HG03571 (cell line): ENCODE measurements around the gene SLC8A3.

ENCODE experiments used
- ATAC-seq: cut with Tn5 transposase; IDR thresholded peaks from one replicate; pipeline ENCODE4 v1.9.1; 2021; ENCODE audit not compliant: unreplicated experiment

The SLC8A3 gene

DNA sequence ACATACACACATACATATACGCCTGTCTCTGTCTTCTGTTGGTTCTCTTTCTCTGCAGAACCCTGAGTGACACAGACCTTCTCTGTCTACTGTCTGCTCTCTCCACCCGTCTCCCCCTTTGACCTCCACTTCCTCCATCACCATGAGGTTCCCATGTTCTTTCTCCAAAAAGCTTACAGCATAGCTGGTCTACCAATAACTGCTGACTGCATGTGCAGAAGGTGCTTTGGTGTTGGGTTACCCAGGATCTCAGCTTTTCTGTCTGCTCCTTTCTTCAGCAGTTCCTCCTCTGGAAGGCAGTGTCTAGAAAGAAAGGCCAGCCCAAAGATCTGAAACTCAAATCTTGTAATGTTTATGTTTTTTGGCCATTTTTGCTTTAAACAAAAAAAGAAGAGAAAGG is 184.0 kb downstream of the SLC8A3 start:
- ATAC-seq: no peak

DNA sequence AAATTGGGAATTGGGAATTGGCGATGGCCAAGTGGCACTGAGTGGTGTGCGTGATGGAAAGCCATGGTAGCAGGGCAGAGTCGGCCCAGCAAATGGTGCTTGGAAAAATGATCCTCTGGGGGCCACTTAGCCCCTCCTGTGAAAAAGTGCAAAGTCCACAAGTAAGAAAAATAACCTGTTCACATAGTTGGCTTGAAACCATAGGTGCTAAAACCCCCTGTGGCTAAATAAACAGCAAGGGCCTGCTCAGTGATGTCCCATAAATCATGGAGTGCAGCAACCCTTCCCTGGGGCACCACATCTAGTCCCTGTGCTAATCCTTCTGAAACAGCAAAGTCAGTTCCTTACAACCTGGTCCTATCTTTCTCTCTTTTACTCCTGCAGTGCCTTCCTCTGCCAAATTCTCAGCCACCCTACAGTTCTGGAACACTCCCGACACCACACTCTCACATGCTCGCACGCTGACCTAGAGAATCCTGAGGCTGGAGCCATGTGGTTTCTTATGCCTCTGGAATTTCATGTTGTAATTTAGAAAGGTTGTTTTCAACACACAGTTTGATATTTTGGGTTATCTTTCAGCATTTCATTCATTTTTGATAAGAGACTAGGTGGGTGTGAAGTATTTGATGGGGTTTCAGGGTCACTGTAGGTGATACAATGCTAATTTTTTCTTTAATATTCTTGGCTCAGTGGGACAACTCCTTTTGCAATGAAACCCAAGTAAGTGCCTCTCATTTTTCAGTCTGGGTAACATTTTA is 186.0 kb downstream of the SLC8A3 start:
- no peak for ATAC-seq

DNA sequence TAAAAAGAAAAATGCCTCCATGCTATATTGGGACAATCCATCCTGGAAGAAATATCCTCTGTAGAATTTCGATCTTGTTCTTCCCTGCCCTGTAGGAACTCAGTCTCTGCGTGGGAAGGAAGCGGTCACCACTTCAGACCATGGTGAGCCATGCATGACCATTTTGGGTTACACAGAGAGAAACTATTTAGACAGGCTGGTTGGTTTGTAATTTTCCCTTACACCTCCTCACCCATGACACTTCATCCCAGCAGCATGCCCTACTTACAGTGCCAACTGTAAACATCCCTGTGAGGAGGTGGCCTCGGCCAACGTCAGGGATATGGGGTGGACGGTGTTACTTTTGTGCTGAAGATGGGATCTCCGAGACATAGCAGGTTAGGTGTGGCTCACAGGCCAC is 188.2 kb downstream of the SLC8A3 start:
- ATAC-seq: no peak

DNA sequence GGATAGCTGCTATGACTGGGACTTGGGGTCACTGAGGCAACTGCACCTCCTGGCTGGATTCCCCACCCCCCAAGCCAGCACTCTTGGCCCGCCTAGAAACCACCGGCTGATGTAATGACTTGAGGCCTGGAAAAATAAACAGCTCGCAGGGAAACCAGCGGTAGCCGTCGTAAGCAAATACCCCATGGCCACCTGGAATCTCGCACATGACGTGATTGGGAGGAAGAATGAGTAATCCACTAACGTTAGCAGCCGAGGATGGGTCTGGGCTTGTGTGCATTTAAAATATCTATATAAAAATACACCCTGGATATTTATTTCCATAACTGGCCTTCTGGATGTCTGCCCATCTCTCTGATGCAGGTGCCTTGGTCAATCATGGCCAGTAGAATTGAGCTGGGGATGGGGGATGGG is 189.5 kb downstream of the SLC8A3 start:
- ATAC-seq: no peak

DNA sequence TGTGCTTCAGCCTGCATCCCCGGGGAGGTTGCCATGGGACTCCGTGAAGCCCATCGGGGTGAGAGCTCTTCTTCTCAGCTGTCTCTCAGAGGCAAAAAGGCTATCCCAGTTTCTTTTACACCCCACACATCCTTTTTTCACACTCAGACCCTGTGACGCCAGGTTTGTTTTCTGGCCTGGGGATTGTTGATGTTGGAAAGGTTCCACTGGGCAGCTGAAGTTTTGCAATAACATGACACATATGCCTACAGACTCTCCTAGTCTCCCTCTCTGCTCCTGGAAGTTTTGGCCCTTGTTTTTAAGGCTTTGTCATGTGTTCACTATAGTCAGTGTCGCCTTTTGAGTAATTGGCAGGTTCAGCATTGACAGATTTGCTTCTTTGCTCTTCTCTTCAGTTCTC is 190.9 kb downstream of the SLC8A3 start:
- ATAC-seq: no peak

DNA sequence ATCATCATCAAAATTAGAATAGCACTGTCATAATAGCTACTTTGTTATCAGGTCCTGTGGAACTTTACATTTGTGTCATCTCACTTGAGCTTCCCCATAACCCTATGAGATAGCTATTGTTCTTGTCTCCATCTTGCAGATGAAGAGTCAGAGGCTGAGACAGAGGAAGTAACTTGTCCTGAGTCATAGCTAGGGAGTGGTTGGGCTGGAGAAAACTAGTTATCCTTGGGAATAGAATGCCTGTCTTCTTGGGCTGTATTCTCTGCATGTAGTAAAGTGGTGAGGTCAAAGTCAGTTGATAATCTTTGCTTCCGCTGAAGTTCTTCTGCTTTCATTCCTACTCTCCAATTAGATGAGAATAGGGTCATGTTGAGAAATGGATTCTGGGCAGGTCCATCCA is 192.5 kb downstream of the SLC8A3 start:
- no peak for ATAC-seq
